Heart left ventricle (tissue), 13 donors: Measurements from ENCODE around the gene P2RY14.

Source experiments
- POLR2A ChIP-seq, 2 donors: fragments of 450-650 bp; IDR thresholded peaks; one replicate each; pipeline ENCODE4 v1.6.1; 2017; ENCODE audit warnings: antibody characterized with exemption in 2 of 2, mild to moderate bottlenecking in 2 of 2, moderate library complexity in 2 of 2
- TF ChIP-seq, protein P1 (sequence below), 12 donors: fragments of 200-600 bp; sonication (generic) in 4 of 12; IDR thresholded peaks; one replicate each; pipeline versions ENCODE4 v1.5.0 to v1.8.0; 2018 to 2022; ENCODE audit warnings: antibody characterized with exemption in 12 of 12, mild to moderate bottlenecking in 5 of 12
- donor health status: ischemic (EF 13 %, LVEDD 7.1; RV severe dilation, severe dysfunction).
- donor health status: DM: no; HTN: yes; CAD: no.
- donor health status: DM: no; HTN: no; CAD: no.
- donor health status: ischemic (EF 25% LVEDD 6.9; RV normal size, moderate dysfunction).
- donor health status: ischemic (EF 25% LVEDD 5.7; RV mildly dilated, moderate dysfunction).
- donor health status: ischemic (EF 35%, LVEDD 5.7; RV mildly dilated, moderate dysfunction).
- donor health status: nonischemic (EF 11% LVEDD 7.7; RV severe dilation, severe dysfunction).
- donor health status: DM: yes; HTN: yes; CAD: no.
- donor health status: PGD.
- donor health status: ischemic (EF 29% LVEDD 5.4; RV normal size, mild dysfunction).
- donor health status: nonischemic (EF 23%, LVEDD 6.1; RV moderate dilation, normal function).

DNA sequence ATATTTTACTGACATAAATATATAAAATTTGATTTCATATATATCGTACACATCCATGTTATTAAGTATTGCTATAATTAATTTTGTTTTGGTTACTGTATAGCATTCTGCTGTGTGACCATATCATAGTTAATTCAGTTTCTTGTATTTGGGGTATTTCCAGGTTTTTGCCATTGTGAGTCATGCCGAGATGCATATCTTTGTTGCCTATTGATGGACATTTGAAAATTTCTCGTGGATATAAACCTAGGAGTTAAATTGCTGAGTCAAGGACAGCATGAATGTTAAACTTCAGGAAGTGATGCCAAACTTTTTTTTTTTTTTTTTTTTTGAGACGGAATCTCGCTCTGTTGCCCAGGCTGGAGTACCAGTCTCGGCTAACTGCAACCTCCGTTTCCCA lies 41.6 kb downstream of the P2RY14 start:
- TF ChIP-seq, protein P1, sequence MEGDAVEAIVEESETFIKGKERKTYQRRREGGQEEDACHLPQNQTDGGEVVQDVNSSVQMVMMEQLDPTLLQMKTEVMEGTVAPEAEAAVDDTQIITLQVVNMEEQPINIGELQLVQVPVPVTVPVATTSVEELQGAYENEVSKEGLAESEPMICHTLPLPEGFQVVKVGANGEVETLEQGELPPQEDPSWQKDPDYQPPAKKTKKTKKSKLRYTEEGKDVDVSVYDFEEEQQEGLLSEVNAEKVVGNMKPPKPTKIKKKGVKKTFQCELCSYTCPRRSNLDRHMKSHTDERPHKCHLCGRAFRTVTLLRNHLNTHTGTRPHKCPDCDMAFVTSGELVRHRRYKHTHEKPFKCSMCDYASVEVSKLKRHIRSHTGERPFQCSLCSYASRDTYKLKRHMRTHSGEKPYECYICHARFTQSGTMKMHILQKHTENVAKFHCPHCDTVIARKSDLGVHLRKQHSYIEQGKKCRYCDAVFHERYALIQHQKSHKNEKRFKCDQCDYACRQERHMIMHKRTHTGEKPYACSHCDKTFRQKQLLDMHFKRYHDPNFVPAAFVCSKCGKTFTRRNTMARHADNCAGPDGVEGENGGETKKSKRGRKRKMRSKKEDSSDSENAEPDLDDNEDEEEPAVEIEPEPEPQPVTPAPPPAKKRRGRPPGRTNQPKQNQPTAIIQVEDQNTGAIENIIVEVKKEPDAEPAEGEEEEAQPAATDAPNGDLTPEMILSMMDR (IDR thresholded peaks at IDR 0.05): no peak
- no peak for TF ChIP-seq POLR2A (IDR thresholded peaks at IDR 0.05)
